IPS-NIHi11 (cell line): ENCODE results near the gene AFG1L.
"Not testable (repeated sequence)": the region's sequence is repeated elsewhere in the genome, so short reads cannot be mapped to it uniquely, and the experiment has no call there.

Experiments
- DNase-seq: peaks from one replicate; pipeline ENCODE4 v3.0.0; 2012; ENCODE audit warnings: mixed read lengths, low spot score

The AFG1L gene

GRCh38 chr6:108288742-108289141, 6.1 kb upstream of the AFG1L start:
- no peak for DNase-seq

- no peak for DNase-seq
These were observed 3.8 kb upstream of the AFG1L start for GRCh38 chr6:108291091-108291490.

- not testable (repeated sequence) for DNase-seq
These were observed 2.3 kb upstream of the AFG1L start for GRCh38 chr6:108292561-108292960.

- no peak for DNase-seq
These were observed 1.1 kb upstream of the AFG1L start for GRCh38 chr6:108293527-108294296.

- DNase-seq = no peak
These were observed 542 bp upstream of the AFG1L start for GRCh38 chr6:108294297-108294726.

- DNase-seq = no peak
These were observed 822 bp downstream of the AFG1L start for GRCh38 chr6:108295676-108296075.

- no peak for DNase-seq
These were observed 7.5 kb downstream of the AFG1L start for GRCh38 chr6:108302386-108302785.

- DNase-seq = no peak
These were observed 9.8 kb downstream of the AFG1L start for GRCh38 chr6:108304646-108305045.

- DNase-seq = not testable (repeated sequence)
These were observed 13.8 kb downstream of the AFG1L start for GRCh38 chr6:108308641-108309040.

- no peak for DNase-seq
These were observed 15.0 kb downstream of the AFG1L start for GRCh38 chr6:108309844-108310243.

- no peak for DNase-seq
These were observed 17.8 kb downstream of the AFG1L start for GRCh38 chr6:108312605-108313004.

GRCh38 chr6:108321253-108321747, 26.4 kb downstream of the AFG1L start:
- DNase-seq = no peak

GRCh38 chr6:108322728-108323127, 27.9 kb downstream of the AFG1L start:
- no peak for DNase-seq

- no peak for DNase-seq
These were observed 29.0 kb downstream of the AFG1L start for GRCh38 chr6:108323710-108324466.

GRCh38 chr6:108330221-108330785, 35.4 kb downstream of the AFG1L start:
- not testable (repeated sequence) for DNase-seq

GRCh38 chr6:108330806-108331205, 36.0 kb downstream of the AFG1L start:
- no peak for DNase-seq

- no peak for DNase-seq
These were observed 37.1 kb downstream of the AFG1L start for GRCh38 chr6:108331982-108332381.

GRCh38 chr6:108336971-108337370, 42.1 kb downstream of the AFG1L start:
- DNase-seq = no peak

GRCh38 chr6:108337721-108338120, 42.9 kb downstream of the AFG1L start:
- DNase-seq = no peak

GRCh38 chr6:108341372-108341771, 46.5 kb downstream of the AFG1L start:
- no peak for DNase-seq

GRCh38 chr6:108343894-108344293, 49.0 kb downstream of the AFG1L start:
- no peak for DNase-seq

- DNase-seq = no peak
These were observed 53.9 kb downstream of the AFG1L start for GRCh38 chr6:108348655-108349349.
